ENCODE measurements around the gene KCNMA1.

The KCNMA1 gene

GRCh38 chr10:77159538-77160110, 478.0 kb downstream of the KCNMA1 start:
- no peak overlapping the region for H3K4me2 ChIP-seq (ENCODE audit: low read length)
- no peak overlapping the region for H2BK120ac ChIP-seq (ENCODE audit: low read depth, low read length)
- H3K18ac ChIP-seq (ENCODE audit: low read length): no peak overlapping the region
- H2BK5ac ChIP-seq (ENCODE audit: low read length): no peak overlapping the region
- H2BK15ac ChIP-seq (replicated peaks; ENCODE audit: low read depth): no peak overlapping the region
- H2AK5ac ChIP-seq (ENCODE audit: low read length): no peak overlapping the region
- no peaks in the 10 kb centered on the region for H3K79me1 ChIP-seq (ENCODE audit: low read length)
- no peak overlapping the region for H3K27ac ChIP-seq (ENCODE audit: low read depth, low read length)
- H3K4ac ChIP-seq (ENCODE audit: low read depth, low read length): no peak overlapping the region
- no peaks in the 10 kb centered on the region for H3K36me3 ChIP-seq (ENCODE audit: control insufficient read depth, insufficient read depth, low read length)
- no peaks in the 10 kb centered on the region for H3K4me1 ChIP-seq (ENCODE audit: control insufficient read depth, low read depth, low read length)
- no CpG with 5 or more reads among the region's 2 CpGs for WGBS (ENCODE audit: extremely low coverage, insufficient coverage, low lambda C conversion rate)
- H3K23ac ChIP-seq (ENCODE audit: low read length): no peak overlapping the region
- H3K27me3 ChIP-seq (ENCODE audit: insufficient read depth, low read length, poor library complexity): no peaks in the 10 kb centered on the region
- no peak overlapping the region for H4K5ac ChIP-seq (ENCODE audit: low read length)
- H4K8ac ChIP-seq (ENCODE audit: low read depth, low read length): no peak overlapping the region
- no peaks in the 10 kb centered on the region for H3K79me2 ChIP-seq (ENCODE audit: control insufficient read depth, insufficient read depth, low read length)
- H3K4me3 ChIP-seq (ENCODE audit: low read length): no peak overlapping the region
- no peak for DNase-seq
- no peak overlapping the region for H3K9ac ChIP-seq (ENCODE audit: low read length)
- no peak overlapping the region for H3K56ac ChIP-seq (ENCODE audit: low read length)

- Histone ChIP-seq H3K9ac (ENCODE audit: low read length) (no peak overlapping the region), H4K8ac (ENCODE audit: low read depth, low read length) (no peak overlapping the region), H3K4me1 (ENCODE audit: control insufficient read depth, low read depth, low read length) (no peaks in the 10 kb centered on the region), H3K18ac (ENCODE audit: low read length) (no peak overlapping the region), H3K27me3 (ENCODE audit: insufficient read depth, low read length, poor library complexity) (no peaks in the 10 kb centered on the region), H3K4me2 (ENCODE audit: low read length) (no peak overlapping the region), H3K79me2 (ENCODE audit: control insufficient read depth, insufficient read depth, low read length) (no peaks in the 10 kb centered on the region), H3K4ac (ENCODE audit: low read depth, low read length) (no peak overlapping the region), H3K36me3 (ENCODE audit: control insufficient read depth, insufficient read depth, low read length) (no peaks in the 10 kb centered on the region), H3K79me1 (ENCODE audit: low read length) (no peaks in the 10 kb centered on the region), H3K27ac (ENCODE audit: low read depth, low read length) (no peak overlapping the region), H2BK15ac (replicated peaks; ENCODE audit: low read depth) (no peak overlapping the region), H4K5ac (ENCODE audit: low read length) (no peak overlapping the region), H3K23ac (ENCODE audit: low read length) (no peak overlapping the region), H3K4me3 (ENCODE audit: low read length) (no peak overlapping the region), H2BK5ac (ENCODE audit: low read length) (no peak overlapping the region), H2AK5ac (ENCODE audit: low read length) (no peak overlapping the region), H2BK120ac (ENCODE audit: low read depth, low read length) (no peak overlapping the region), H3K56ac (ENCODE audit: low read length) (no peak overlapping the region)
- DNase-seq: no peak
- WGBS (ENCODE audit: extremely low coverage, insufficient coverage, low lambda C conversion rate): no CpG with 5 or more reads among the region's 3 CpGs
Observed at GRCh38 chr10:77158666-77159065, 478.9 kb downstream of the KCNMA1 start.

- Histone ChIP-seq H3K4me1 (ENCODE audit: control insufficient read depth, low read depth, low read length) (no peaks in the 10 kb centered on the region), H3K56ac (ENCODE audit: low read length) (no peak overlapping the region), H3K36me3 (ENCODE audit: control insufficient read depth, insufficient read depth, low read length) (no peaks in the 10 kb centered on the region), H3K18ac (ENCODE audit: low read length) (no peak overlapping the region), H4K5ac (ENCODE audit: low read length) (no peak overlapping the region), H2BK5ac (ENCODE audit: low read length) (no peak overlapping the region), H3K9ac (ENCODE audit: low read length) (no peak overlapping the region), H3K79me1 (ENCODE audit: low read length) (no peaks in the 10 kb centered on the region), H3K4ac (ENCODE audit: low read depth, low read length) (no peak overlapping the region), H3K23ac (ENCODE audit: low read length) (no peak overlapping the region), H3K27ac (ENCODE audit: low read depth, low read length) (no peak overlapping the region), H4K8ac (ENCODE audit: low read depth, low read length) (no peak overlapping the region), H3K27me3 (ENCODE audit: insufficient read depth, low read length, poor library complexity) (no peaks in the 10 kb centered on the region), H3K4me3 (ENCODE audit: low read length) (no peak overlapping the region), H2BK120ac (ENCODE audit: low read depth, low read length) (no peak overlapping the region), H3K4me2 (ENCODE audit: low read length) (no peak overlapping the region), H3K79me2 (ENCODE audit: control insufficient read depth, insufficient read depth, low read length) (no peaks in the 10 kb centered on the region), H2AK5ac (ENCODE audit: low read length) (no peak overlapping the region), H2BK15ac (replicated peaks; ENCODE audit: low read depth) (no peak overlapping the region)
- no peak for DNase-seq
- no CpG with 5 or more reads among the region's 9 CpGs for WGBS (ENCODE audit: extremely low coverage, insufficient coverage, low lambda C conversion rate)
Observed at GRCh38 chr10:77157248-77158019, 480.2 kb downstream of the KCNMA1 start.

GRCh38 chr10:77156406-77156879, 481.2 kb downstream of the KCNMA1 start:
- Histone ChIP-seq H2BK15ac (replicated peaks; ENCODE audit: low read depth) (no peak overlapping the region), H3K27ac (ENCODE audit: low read depth, low read length) (no peak overlapping the region), H3K4me1 (ENCODE audit: control insufficient read depth, low read depth, low read length) (no peaks in the 10 kb centered on the region), H3K27me3 (ENCODE audit: insufficient read depth, low read length, poor library complexity) (no peaks in the 10 kb centered on the region), H3K23ac (ENCODE audit: low read length) (no peak overlapping the region), H4K8ac (ENCODE audit: low read depth, low read length) (no peak overlapping the region), H3K4ac (ENCODE audit: low read depth, low read length) (no peak overlapping the region), H3K18ac (ENCODE audit: low read length) (no peak overlapping the region), H3K79me2 (ENCODE audit: control insufficient read depth, insufficient read depth, low read length) (no peaks in the 10 kb centered on the region), H2BK120ac (ENCODE audit: low read depth, low read length) (no peak overlapping the region), H2AK5ac (ENCODE audit: low read length) (no peak overlapping the region), H3K79me1 (ENCODE audit: low read length) (no peaks in the 10 kb centered on the region), H3K56ac (ENCODE audit: low read length) (no peak overlapping the region), H3K36me3 (ENCODE audit: control insufficient read depth, insufficient read depth, low read length) (no peaks in the 10 kb centered on the region), H4K5ac (ENCODE audit: low read length) (no peak overlapping the region), H3K4me3 (ENCODE audit: low read length) (no peak overlapping the region), H3K4me2 (ENCODE audit: low read length) (no peak overlapping the region), H2BK5ac (ENCODE audit: low read length) (no peak overlapping the region), H3K9ac (ENCODE audit: low read length) (no peak overlapping the region)
- DNase-seq: no peak
- no CpG with 5 or more reads among the region's 5 CpGs for WGBS (ENCODE audit: extremely low coverage, insufficient coverage, low lambda C conversion rate)

GRCh38 chr10:77152256-77152655, 485.4 kb downstream of the KCNMA1 start:
- Histone ChIP-seq H2BK15ac (replicated peaks; ENCODE audit: low read depth) (no peak overlapping the region), H3K36me3 (ENCODE audit: control insufficient read depth, insufficient read depth, low read length) (no peaks in the 10 kb centered on the region), H2AK5ac (ENCODE audit: low read length) (no peak overlapping the region), H4K5ac (ENCODE audit: low read length) (no peak overlapping the region), H3K56ac (ENCODE audit: low read length) (no peak overlapping the region), H3K27me3 (ENCODE audit: insufficient read depth, low read length, poor library complexity) (no peaks in the 10 kb centered on the region), H3K9ac (ENCODE audit: low read length) (no peak overlapping the region), H3K27ac (ENCODE audit: low read depth, low read length) (no peak overlapping the region), H3K79me1 (ENCODE audit: low read length) (no peaks in the 10 kb centered on the region), H4K8ac (ENCODE audit: low read depth, low read length) (no peak overlapping the region), H3K4ac (ENCODE audit: low read depth, low read length) (no peak overlapping the region), H3K4me2 (ENCODE audit: low read length) (no peak overlapping the region), H3K79me2 (ENCODE audit: control insufficient read depth, insufficient read depth, low read length) (no peaks in the 10 kb centered on the region), H3K23ac (ENCODE audit: low read length) (no peak overlapping the region), H3K18ac (ENCODE audit: low read length) (no peak overlapping the region), H3K4me1 (ENCODE audit: control insufficient read depth, low read depth, low read length) (no peaks in the 10 kb centered on the region), H3K4me3 (ENCODE audit: low read length) (no peak overlapping the region), H2BK120ac (ENCODE audit: low read depth, low read length) (no peak overlapping the region), H2BK5ac (ENCODE audit: low read length) (no peak overlapping the region)
- no peak for DNase-seq
- no CpG with 5 or more reads among the region's 1 CpG for WGBS (ENCODE audit: extremely low coverage, insufficient coverage, low lambda C conversion rate)

All from mesendoderm (in vitro differentiated cells).